ENCODE measurements around the gene REEP1. TPM values are rescaled to one million over a fixed set of nuclear protein-coding genes. Genes with fewer than 3 reads are reported as not detected.
A peak's percentile ranks its signal among the peaks of the same experiment; 100 is the strongest.

REEP1 gene
- total RNA-seq: 0.29 and 0.80 TPM in 2 replicates

GRCh38 chr2:86337244-86337835 is at the start of gene REEP1:
TSS of gene REEP1 (minus strand) at chr2:86337626. CDS start at chr2:86337510, 116 bp downstream.

GRCh38 chr2:86195055-86195807 is 142.2 kb downstream of the REEP1 start, which contains the start of gene IMMT:
TSS of gene IMMT (minus strand) at chr2:86195462. CDS start at chr2:86195382, 80 bp downstream.

Small RNAs within 50 kb of the gene (small RNA-seq; reads per million reads assigned to genes)
- 1.6 reads per million, percentile 40 among the genes with 10 or more reads in this experiment for gene MIR4779
- gene RF00096: not detected
- 0.63 reads per million for gene RF00413

Other genes starting within 250 kb of the REEP1 start
- gene POLR1A, start 231.7 kb downstream of the REEP1 start, total RNA-seq: 55.3 and 62.5 TPM in 2 replicates
- gene PTCD3, start 231.4 kb downstream of the REEP1 start, total RNA-seq: 97.6 and 121 TPM in 2 replicates
- 111 and 120 TPM in 2 replicates for gene IMMT, start 142.2 kb downstream of the REEP1 start, total RNA-seq
- gene MRPL35, start 138.2 kb downstream of the REEP1 start, total RNA-seq: 68.6 and 86.6 TPM in 2 replicates
- gene KDM3A, start 103.7 kb upstream of the REEP1 start, total RNA-seq: 32.7 and 40.3 TPM in 2 replicates
- gene CHMP3, start 225.8 kb upstream of the REEP1 start, total RNA-seq: 64.1 and 91.0 TPM in 2 replicates